ENCODE measurements around the gene CD247. TPM values are rescaled to one million over a fixed set of nuclear protein-coding genes. Genes with fewer than 3 reads are reported as not detected.

CD247 gene
- total RNA-seq, 1 donor from 2014 or later = not detected

DNA sequence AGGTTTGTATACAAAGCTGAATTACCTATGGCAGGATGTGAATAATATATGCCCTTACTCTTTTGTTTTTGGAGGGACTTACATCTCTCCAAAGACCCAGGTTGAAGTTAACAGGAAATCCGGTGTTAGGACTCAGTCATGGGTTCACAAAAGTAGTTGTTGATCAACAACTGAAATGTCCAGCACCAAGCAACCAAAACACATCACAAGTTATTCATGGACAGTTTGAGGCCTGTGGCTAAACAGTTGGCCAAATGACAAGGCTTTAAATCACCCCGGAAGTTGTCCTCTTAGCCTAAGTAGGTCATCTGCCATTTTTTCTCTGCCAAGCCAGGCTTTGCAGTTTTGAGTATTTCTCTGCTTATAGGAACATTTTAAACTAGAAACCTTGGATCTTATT lies 89.9 kb downstream of the CD247 start:
- Mint-ChIP-seq H3K27ac (ENCODE audit: unreplicated experiment) (no peak overlapping the region), H3K9me3 (ENCODE audit: unreplicated experiment) (no peaks in the 10 kb centered on the region), H3K36me3 (ENCODE audit: unreplicated experiment) (no peaks in the 10 kb centered on the region), H3K4me3 (ENCODE audit: unreplicated experiment) (no peak overlapping the region), H3K27me3 (ENCODE audit: unreplicated experiment) (no peaks in the 10 kb centered on the region), H3K4me1 (ENCODE audit: unreplicated experiment) (no peaks in the 10 kb centered on the region)
- TF ChIP-seq, protein P1, sequence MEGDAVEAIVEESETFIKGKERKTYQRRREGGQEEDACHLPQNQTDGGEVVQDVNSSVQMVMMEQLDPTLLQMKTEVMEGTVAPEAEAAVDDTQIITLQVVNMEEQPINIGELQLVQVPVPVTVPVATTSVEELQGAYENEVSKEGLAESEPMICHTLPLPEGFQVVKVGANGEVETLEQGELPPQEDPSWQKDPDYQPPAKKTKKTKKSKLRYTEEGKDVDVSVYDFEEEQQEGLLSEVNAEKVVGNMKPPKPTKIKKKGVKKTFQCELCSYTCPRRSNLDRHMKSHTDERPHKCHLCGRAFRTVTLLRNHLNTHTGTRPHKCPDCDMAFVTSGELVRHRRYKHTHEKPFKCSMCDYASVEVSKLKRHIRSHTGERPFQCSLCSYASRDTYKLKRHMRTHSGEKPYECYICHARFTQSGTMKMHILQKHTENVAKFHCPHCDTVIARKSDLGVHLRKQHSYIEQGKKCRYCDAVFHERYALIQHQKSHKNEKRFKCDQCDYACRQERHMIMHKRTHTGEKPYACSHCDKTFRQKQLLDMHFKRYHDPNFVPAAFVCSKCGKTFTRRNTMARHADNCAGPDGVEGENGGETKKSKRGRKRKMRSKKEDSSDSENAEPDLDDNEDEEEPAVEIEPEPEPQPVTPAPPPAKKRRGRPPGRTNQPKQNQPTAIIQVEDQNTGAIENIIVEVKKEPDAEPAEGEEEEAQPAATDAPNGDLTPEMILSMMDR (IDR thresholded peaks at IDR 0.05) = no peak
- no peak for DNase-seq (ENCODE audit: extremely low spot score, unreplicated experiment)

GRCh38 chr1:167427848-167428247 lies 90.5 kb downstream of the CD247 start:
- no peak overlapping the region for H3K4me3 Mint-ChIP-seq (ENCODE audit: unreplicated experiment)
- H3K9me3 Mint-ChIP-seq (ENCODE audit: unreplicated experiment) = no peaks in the 10 kb centered on the region
- no peak overlapping the region for H3K27ac Mint-ChIP-seq (ENCODE audit: unreplicated experiment)
- no peaks in the 10 kb centered on the region for H3K27me3 Mint-ChIP-seq (ENCODE audit: unreplicated experiment)
- no peaks in the 10 kb centered on the region for H3K4me1 Mint-ChIP-seq (ENCODE audit: unreplicated experiment)
- no peaks in the 10 kb centered on the region for H3K36me3 Mint-ChIP-seq (ENCODE audit: unreplicated experiment)
- DNase-seq (ENCODE audit: extremely low spot score, unreplicated experiment) = no peak
- TF ChIP-seq, protein P1 (IDR thresholded peaks at IDR 0.05) = no peak

DNA sequence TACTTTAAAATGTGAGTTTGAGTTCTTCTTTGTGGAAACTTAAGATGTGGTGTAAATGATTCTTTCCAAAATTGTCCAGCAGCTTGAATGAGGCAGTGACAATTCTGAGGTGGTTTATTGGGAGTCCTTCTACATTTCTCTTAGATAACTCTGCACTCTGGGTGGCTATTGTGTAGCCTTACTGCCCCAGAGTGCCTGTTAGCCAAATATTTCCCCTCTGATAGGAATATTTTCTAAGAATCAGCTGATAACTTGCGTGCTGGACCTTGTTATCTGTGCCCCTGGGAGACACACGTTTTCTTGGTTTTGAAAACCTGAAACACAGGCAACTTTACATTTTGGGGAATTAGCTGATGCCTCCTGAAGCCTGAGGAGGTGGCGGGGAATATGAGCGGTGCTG lies 91.6 kb downstream of the CD247 start:
- Mint-ChIP-seq H3K4me1 (ENCODE audit: unreplicated experiment) (no peaks in the 10 kb centered on the region), H3K27me3 (ENCODE audit: unreplicated experiment) (no peaks in the 10 kb centered on the region), H3K36me3 (ENCODE audit: unreplicated experiment) (no peaks in the 10 kb centered on the region), H3K27ac (ENCODE audit: unreplicated experiment) (no peak overlapping the region), H3K9me3 (ENCODE audit: unreplicated experiment) (no peaks in the 10 kb centered on the region), H3K4me3 (ENCODE audit: unreplicated experiment) (no peak overlapping the region)
- no peak for DNase-seq (ENCODE audit: extremely low spot score, unreplicated experiment)
- TF ChIP-seq, protein P1 (IDR thresholded peaks at IDR 0.05) = no peak

DNA sequence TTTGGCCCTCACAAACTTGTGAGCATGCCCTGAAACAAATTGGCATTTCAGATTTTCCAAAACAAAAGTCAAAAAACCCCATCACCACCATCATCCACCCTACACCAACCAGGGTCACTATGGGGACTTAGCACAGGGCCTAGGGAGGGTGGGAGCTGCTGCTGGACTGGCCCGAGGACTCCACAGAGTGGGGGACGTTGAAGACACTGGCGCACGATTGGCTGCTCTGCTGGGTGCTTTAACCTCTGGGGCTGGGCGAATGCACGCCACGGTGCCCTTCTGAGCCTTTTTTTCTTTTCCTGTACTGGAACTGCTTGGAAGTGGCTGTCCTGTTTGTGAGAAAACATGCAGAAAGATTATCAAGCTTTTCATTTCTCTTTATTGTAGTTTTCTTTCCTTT lies 92.8 kb downstream of the CD247 start:
- Mint-ChIP-seq H3K9me3 (ENCODE audit: unreplicated experiment) (no peaks in the 10 kb centered on the region), H3K4me1 (ENCODE audit: unreplicated experiment) (no peaks in the 10 kb centered on the region), H3K36me3 (ENCODE audit: unreplicated experiment) (no peaks in the 10 kb centered on the region), H3K27me3 (ENCODE audit: unreplicated experiment) (no peaks in the 10 kb centered on the region), H3K27ac (ENCODE audit: unreplicated experiment) (no peak overlapping the region), H3K4me3 (ENCODE audit: unreplicated experiment) (no peak overlapping the region)
- DNase-seq (ENCODE audit: extremely low spot score, unreplicated experiment) = no peak
- TF ChIP-seq, protein P1 (IDR thresholded peaks at IDR 0.05) = no peak

DNA sequence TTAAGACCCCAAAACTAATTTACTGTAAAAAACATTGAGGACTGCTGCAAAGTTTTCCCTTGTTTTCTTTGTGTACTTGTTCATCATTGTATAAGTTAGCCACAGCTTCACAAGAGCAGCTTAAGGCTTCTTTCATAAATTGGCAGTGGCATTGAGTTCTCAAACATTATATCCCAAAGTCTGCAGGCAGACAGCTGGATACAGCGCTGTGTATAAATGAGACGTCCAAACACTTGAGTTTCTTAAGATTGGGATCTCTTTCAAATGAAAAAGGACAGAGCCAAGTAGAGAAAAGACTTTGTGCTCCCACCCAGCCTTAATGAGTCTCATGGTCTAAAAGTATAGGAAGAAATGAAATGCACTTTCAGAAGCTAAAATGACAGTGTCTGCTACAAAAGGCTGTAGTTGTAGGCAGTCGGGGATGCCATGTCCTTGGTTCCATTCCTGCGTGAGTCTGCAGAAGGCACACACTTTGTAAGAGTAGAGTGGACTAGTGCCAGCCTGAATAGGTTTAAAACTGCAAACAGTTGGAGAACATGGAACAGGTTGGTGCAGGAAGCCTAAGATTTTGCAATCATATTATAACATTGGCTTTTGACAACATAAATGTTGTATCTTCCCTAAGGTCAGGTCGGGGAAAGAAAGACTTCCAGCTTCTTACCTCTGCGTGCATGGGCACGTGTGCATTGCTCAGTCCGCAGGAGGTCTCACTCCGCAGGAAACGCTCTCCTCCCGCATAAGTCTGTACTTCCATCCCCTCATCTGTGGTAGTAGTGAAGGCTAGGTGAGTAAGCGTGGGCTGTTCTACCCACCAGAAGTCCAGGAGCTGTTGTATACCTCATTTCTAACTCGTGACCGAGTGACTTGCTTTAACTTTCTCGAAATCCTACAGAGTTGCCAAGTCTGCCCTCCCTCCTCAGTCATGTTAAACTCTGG lies 94.4 kb downstream of the CD247 start:
- Mint-ChIP-seq H3K27me3 (ENCODE audit: unreplicated experiment) (no peaks in the 10 kb centered on the region), H3K36me3 (ENCODE audit: unreplicated experiment) (peaks cover 2% of the 10 kb centered on the region), H3K9me3 (ENCODE audit: unreplicated experiment) (no peaks in the 10 kb centered on the region), H3K4me3 (ENCODE audit: unreplicated experiment) (no peak overlapping the region), H3K27ac (ENCODE audit: unreplicated experiment) (no peak overlapping the region), H3K4me1 (ENCODE audit: unreplicated experiment) (no peaks in the 10 kb centered on the region)
- TF ChIP-seq, protein P1 (IDR thresholded peaks at IDR 0.05) = no peak
- DNase-seq (ENCODE audit: extremely low spot score, unreplicated experiment) = no peak

Data from osteocyte (in vitro differentiated cells).